HG03354 (cell line): ENCODE results near the gene SERINC5.
A peak's percentile ranks its signal among the peaks of the same experiment; 100 is the strongest.

Experiments
- ATAC-seq: cut with Tn5 transposase; IDR thresholded peaks from one replicate; pipeline ENCODE4 v1.9.1; 2021; ENCODE audit warnings: mild to moderate bottlenecking; ENCODE audit not compliant: unreplicated experiment, poor library complexity, severe bottlenecking

The SERINC5 gene

GRCh38 chr5:80078921-80079320, 176.9 kb downstream of the SERINC5 start:
- ATAC-seq, result no peak

GRCh38 chr5:80077051-80077714, 178.7 kb downstream of the SERINC5 start:
- ATAC-seq, result no peak

GRCh38 chr5:80076131-80077050, 179.5 kb downstream of the SERINC5 start:
- ATAC-seq, result no peak

GRCh38 chr5:80072103-80073073, 183.5 kb downstream of the SERINC5 start:
- no peak for ATAC-seq

- no peak for ATAC-seq
Measured at GRCh38 chr5:80071510-80072021, 184.3 kb downstream of the SERINC5 start.

GRCh38 chr5:80070338-80071056, 185.4 kb downstream of the SERINC5 start:
- ATAC-seq, result peak; percentile 48

GRCh38 chr5:80069918-80070318, 185.9 kb downstream of the SERINC5 start:
- no peak for ATAC-seq

- ATAC-seq, result no peak
Measured at GRCh38 chr5:80069251-80069800, 186.5 kb downstream of the SERINC5 start.

- ATAC-seq, result no peak
Measured at GRCh38 chr5:80068775-80069174, 187.1 kb downstream of the SERINC5 start.

- no peak for ATAC-seq
Measured at GRCh38 chr5:80068246-80068636, 187.6 kb downstream of the SERINC5 start.

GRCh38 chr5:80067531-80068245, 188.2 kb downstream of the SERINC5 start:
- no peak for ATAC-seq

GRCh38 chr5:80067016-80067415, 188.8 kb downstream of the SERINC5 start:
- ATAC-seq, result no peak

- ATAC-seq, result no peak
Measured at GRCh38 chr5:80064124-80064523, 191.7 kb downstream of the SERINC5 start.
